Suppressor macrophage treated with lipopolysaccharide for 4 hours (primary cell): ENCODE results near the gene NR4A1.
A peak's percentile ranks its signal among the peaks of the same experiment; 100 is the strongest.

Source experiments
- DNase-seq: peaks from one replicate; pipeline ENCODE4 v3.0.0-alpha.2; 2020

The NR4A1 gene

GRCh38 chr12:52018433-52019112, 32.7 kb upstream of the NR4A1 start:
- DNase-seq: no peak

- no peak for DNase-seq
Observed at GRCh38 chr12:52019113-52019770, 32.0 kb upstream of the NR4A1 start.

DNA sequence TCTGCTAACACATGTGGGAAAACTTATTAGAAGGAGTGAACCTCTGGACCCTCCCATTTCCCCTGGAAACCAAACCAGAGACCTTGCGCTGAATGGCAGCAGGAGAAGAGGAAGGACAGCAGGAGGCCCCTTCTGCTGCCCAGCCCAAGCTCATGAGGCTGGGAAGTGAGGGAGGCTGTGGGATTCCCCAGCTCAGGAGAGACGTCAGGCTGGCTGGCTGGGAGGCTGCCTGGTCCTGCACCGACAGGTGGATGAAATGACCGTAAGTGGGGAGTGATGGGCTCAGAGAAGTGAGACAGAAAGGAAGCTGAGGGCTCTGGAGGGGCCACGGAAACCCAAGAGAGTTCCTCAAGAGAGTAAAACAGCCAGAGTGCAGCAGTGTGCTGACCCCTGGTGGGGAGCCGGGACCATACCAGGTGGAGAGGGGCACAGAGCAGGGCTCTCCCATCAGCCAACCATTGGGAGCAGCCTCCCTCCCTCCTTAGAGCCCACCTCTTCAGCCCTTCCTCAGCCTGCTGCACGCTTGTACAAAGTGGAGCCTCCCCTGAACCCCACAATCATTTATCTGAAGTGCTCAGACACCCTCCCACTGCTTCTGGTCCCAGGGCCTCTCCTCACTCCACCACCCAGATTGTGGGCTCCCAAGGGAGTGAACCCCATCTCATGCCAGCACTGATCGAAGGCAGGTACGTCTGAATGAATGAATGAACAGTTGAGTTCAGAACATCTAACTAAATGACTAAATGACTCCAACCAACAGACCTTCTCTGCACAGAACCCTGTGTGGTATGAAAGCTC, 30.5 kb upstream of the NR4A1 start:
- DNase-seq: peak; percentile 64

- no peak for DNase-seq
Observed at GRCh38 chr12:52022841-52023181, 28.4 kb upstream of the NR4A1 start.

DNA sequence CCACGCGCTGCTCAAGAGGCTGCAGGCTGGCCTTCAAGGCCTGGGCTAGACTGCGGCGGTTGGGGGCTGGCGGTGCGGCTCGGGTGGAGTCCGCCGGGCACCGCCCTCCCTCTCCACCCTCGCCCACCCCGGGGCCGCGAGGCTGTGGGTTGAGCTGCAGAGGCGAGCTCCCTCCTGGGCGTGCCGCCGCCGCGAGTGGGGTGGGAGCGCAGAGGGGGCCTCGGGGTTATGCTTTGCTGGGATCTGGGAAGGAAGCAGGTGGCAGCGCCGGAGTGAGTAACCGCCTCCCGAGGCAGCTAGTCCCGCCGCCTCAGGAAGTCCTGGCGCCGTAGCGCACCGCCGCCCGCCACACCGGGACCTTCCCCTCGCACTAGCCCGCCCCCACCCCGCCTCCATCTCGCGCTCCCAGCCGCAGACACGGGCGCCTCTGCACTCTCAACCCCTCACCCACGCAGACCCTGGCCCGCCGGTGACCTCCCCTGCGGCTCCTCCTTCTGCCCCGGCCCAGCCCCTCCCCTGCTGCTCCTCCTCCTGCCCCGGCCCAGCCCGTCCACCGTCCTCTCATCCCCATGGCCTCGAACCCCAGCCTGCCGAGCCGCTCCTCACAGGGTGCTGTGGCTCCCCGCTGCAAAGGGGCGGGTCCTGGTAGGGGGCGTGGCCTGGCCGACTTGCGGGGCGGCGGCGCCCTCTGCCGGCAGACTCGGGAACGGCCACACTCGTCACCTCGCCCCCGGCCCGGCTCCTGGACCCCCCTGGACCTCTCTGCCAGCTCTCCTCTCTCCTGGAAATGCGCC, 27.9 kb upstream of the NR4A1 start:
- peak; percentile 88 for DNase-seq

- no peak for DNase-seq
Observed at GRCh38 chr12:52023976-52024688, 27.1 kb upstream of the NR4A1 start.

GRCh38 chr12:52024845-52025230, 26.4 kb upstream of the NR4A1 start:
- DNase-seq: peak; percentile 72

DNA sequence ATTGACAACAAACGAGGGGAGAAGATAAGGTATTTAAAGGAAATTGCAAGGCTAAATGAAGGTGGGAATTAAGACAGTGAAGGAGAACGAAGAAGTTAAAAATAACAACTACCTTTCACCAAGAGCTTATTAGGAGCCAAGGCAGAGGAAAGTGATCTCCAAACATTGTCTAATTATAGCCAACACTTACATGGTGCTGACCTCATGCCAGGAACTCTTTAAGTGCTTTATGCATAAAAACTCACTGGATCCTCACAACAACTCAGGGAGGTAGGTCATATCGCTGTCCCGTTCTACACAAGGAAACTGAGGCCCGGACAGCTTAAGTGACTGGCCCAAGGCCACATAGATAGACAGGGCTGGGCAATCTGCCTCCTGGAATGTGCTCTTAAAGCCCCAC, 25.0 kb upstream of the NR4A1 start:
- no peak for DNase-seq

DNA sequence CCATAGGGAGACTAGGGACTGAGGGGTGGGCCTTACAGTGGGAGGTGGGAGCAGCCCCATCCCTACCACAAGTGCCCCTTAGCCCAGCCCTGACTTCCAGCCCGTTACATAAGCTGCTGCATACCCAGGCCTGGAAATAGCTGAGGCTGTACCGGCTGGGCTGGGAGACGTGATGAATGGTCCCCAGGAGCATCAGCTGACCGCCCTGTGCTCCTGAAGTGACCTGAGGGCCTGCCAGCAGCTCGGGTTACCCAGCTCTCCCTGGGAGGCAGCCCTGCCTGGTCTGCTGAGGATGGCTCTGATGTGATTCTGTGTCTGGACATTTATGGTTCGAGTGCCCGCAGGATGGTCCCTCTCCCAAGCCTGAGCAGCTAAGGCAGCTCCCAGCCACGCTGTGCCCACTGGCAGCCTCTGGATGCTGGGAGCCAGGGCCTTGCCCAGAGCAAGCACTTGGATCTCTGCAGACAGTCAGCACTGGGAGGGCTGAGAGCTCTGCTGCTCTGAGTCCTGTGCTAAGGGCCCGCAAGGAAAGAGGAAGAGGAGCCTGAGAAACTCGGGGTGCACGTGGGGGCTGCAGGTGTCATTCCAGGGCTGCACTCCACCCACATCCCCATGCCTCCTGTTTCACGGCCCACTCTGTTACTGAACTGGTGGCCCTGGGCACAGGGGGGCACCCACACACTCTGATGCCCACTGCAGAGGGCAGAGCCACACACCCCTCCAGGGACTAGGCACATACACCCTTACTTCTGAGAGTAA, 24.0 kb upstream of the NR4A1 start:
- DNase-seq: no peak

GRCh38 chr12:52029685-52030084, 21.6 kb upstream of the NR4A1 start:
- no peak for DNase-seq

DNA sequence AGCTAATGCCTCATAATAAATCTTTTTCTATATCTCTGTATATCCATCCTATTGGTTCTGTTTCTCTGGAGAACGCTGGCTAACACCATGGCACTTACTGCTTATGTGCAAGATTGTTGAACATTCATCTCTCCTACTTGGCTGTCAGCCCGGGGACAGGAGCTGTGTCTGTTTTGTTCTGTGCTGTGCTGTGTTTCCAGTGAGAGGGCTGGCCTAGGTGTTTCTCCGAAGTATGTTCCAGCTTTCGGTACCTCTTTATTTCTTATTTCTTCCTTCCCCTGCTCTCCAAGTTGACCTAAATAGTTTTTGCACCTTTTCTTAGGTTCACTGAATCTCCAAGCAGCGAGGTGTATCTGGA, 18.8 kb upstream of the NR4A1 start:
- DNase-seq: no peak

DNA sequence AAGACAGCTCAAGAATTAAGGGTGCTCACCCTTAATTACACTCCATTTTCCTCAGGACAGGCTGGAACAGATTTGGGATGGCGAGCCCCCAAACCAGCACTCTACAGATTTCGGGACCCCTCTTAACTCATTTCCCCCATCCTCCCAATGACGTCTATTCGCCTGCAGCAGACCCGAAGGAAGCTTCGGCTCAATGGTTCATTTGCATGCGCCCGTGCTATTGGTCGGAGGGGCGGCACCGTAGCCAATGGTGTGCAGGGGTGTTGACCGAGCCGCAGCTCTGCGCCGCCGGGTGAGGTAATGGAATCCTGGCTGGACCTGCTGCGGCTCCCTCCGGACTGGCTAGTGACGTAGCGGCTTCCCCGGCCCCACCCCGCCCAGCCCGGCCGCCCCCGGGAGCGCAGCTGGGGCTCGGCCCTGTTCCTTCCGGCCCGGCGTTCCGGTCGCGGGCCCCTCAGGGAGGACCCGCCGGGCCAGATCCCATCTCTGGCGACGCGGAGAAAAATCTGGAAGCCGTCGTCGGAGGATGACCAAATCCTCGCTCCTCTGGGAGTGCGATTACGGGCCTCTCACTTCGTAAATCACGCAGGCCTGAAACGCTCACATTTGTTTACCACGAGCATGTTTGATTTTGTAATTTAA, 18.3 kb upstream of the NR4A1 start:
- DNase-seq: peak; percentile 96

DNA sequence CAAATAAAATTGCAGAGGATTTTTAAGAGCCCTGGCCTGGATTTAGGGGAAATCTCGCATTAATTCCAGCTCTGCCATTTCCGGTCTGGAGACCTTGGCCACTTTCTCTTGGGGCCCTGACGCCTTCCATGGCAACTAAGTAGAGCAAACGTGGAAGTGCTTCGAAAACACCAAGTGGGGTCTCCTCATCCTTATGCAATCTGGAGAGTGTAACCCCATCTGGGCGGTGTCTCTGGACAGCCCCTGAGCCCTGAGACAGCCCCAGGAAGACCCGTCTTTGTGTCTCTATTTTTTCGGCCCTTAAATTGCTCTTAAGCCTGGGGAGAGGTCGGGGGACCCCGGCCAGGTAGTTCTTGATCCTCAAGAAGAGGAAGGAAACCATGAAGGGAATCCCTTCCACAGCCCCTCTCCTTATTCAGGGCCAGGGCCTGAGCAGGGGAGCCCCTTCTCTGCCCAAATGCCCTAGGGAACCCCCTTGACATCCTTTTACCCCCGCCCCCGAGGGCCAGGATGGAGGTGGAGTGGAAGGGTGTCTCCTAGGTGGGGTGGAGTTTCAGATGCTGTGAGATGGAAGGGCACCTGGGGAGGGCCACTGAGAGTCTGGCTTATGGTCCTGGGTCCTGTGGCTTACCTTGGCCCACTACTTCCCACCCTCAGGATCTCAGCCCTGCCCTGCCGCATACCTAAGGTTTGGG, 17.6 kb upstream of the NR4A1 start:
- no peak for DNase-seq

GRCh38 chr12:52035190-52035589, 16.1 kb upstream of the NR4A1 start:
- DNase-seq: no peak

DNA sequence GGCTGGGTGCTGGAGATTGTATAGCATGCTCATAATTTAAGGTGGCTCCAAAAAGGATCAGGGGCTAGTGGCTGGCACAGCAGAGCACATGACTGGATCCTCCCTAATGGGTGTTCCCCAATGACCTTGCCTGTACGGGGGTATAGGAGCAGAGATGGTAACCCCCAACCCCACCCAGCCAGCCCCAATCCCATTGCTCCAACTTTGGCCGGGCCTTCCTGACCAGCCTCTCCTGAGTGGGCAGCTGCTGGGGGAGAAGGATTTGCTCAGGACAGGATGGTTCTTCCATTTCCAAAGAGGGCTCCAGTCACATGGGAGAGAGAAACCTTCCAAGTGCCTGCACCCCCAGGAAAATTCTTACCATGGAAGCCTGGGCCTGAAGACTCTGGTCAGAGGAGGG, 15.3 kb upstream of the NR4A1 start:
- DNase-seq: no peak

GRCh38 chr12:52036587-52037171, 14.6 kb upstream of the NR4A1 start:
- DNase-seq: peak; percentile 77

GRCh38 chr12:52037248-52037861, 13.9 kb upstream of the NR4A1 start:
- peak; percentile 21 for DNase-seq

DNA sequence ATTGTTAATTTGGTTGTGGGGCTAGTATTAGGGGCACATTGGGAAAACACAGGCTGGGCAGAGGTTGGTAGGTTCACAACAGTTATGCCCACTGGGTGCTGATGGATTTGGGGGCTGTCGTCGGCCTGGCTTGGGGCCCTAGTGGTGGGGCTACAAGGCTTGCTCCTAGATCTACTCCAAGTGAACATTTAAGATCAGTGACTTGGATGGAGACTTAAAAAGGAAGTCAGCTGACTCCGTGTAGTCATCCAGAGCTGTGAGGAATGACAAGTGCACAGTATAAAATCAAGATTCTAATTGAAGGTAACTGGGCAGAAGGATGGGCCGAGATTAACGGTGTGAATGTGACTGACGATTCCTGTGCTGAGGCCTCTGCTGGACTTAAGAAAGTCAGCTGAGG, 12.8 kb upstream of the NR4A1 start:
- peak; percentile 46 for DNase-seq

DNA sequence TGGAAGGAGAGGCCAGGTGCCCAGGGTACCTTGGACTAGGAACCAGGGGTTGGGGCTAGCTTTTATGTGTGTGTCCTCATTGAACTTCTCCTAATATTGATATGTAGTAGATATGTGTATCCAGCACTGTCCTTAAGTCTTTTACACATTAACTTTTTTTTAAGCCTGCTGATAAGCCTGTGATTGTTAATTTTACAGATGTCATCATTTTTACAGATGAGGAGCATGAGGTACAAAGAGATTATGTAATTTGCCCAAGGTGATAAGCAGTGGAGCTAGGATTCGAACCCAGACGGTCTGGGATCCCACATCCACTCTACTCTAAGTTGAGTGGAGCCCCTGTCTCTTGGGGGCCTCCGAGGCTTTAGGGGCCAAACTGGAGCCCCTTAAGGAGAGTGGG, 10.2 kb upstream of the NR4A1 start:
- no peak for DNase-seq

DNA sequence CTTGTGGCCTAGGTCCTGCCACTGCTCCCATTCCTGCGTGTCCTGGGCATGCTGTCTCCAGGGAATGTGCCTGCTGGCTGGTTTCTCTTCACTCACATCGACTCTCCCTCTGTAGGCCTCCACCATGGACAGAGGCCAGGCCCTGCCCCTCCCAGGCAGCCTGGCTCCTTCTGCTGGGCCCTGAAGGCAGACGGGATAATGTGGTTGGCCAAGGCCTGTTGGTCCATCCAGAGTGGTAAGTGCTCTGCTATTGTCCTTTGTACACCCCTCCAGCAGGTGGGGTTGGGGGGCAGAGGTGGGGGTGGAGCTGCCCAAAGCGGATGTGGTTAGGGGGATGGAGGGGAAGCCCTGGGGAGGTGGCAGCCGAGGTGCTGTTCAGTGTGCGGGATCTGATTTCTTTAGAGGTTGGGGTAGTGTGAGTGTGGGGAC, 9.5 kb upstream of the NR4A1 start:
- DNase-seq: no peak
